Suppressor macrophage treated with lipopolysaccharide for 4 hours (primary cell): ENCODE data around the gene AFAP1.

Experiments used
- DNase-seq: peaks from one replicate; pipeline ENCODE4 v3.0.0-alpha.2; 2020

The AFAP1 gene

DNA sequence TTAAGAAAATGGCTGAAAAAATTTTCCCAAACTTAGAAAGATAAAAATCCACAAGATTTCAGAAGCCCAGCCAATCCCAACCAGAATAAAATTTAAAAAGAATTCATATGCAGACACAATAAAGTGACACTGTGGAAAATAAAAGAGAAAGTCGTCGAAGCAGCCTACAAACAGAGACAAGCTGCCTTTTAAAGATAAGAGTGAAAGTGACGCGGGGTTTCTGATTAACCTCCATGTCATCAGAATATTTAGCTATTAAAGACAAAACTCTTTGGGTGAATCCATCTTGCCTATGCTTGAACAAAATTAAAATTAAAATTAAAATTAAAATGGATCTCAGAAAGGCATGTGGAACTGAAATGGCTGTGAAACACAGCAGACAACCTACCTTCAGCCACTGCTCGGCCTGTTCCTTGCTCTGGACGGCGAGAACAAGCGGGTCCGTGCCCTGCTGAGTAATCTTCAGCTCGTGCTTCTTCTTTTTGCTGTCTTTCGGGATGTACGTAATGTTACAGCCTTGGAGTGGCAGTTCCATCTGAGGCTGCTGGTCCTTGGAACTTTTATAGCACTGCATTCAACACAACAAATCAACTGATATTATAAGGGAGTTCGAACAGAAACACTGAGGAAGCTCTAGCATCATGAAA lies 101.4 kb downstream of the AFAP1 start:
- no peak for DNase-seq

DNA sequence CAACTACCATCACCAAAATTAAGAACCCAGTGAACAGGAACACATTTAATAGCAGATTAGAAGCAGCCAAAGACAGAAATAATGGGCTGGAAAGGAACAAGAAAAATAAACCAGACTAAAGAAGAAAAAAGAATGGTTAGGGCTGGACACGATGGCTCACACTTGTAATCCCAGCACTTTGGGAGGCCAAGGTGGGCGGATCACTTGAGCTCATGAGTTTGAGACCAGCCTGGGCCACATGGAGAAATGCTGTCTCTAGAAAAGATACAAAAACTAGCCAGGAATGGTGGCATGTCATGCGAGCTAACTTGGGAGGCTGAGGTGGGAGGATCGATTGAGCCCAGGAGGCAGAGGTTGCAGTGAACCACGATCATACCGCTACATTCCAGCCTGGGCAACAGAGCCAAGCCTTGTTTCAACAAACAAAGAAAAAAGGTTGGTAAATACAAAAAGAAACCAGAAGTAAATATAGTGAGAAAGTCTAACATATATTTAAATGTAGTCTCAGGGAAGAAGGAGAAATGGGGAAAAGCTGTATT lies 102.0 kb downstream of the AFAP1 start:
- DNase-seq: no peak

DNA sequence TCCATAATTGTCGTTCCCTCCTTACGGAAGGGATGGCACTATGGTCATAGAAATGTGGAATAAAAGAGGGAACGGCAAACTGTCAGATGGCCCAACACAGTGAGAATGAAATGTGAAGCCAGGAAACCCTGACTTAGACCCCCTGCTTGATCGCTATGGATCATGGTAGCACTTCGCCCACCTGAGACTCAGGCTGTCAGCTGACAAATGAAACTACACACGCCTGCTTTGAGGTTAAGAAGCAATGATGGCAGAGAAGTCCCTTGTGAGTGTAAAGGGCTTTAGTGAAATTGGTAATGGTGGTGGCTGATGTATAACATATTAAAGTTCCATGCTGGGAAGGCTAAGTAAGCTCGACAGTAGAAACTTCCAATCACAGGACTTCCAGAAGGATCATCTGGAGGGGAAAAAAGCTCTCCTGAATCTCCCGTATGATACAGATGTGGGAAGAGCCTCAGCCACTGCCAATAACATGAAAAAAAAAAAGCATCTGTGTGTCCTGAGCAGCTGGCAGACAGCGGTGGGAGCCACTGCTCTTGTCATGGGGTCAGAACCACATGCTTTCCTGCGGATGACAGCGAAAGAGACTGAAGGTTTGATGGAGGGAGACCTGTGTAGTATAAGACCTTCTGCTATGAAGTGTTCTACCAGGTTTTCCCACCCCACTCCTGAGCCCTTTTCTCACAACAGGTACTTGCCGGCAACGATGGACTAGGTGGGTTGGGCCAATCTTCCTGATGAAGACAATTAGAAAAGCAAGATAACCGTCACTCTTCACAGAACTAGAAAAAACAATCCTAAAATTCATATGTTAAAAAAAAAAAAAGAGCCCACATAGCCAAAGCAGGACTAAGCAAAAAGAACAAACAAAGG lies 107.6 kb downstream of the AFAP1 start:
- no peak for DNase-seq

DNA sequence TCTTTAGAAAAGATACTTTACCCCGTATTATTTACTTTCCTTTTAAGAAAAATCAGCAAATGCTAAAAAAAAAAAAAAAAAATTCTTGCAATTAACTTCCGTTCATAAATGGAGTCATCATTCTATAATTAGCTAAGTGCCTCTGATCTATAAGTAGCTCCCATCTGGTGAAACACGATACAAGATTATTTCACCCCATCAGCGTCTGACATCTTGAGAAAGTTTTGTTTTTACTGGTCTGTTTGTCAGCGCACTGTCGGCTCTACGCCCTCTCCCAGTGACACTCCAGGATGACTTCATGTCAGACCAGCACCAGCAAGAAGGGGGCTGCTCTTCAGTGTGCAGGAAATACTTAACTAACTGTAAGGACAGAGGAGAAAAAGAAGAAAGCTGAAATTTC lies 108.3 kb downstream of the AFAP1 start:
- no peak for DNase-seq

DNA sequence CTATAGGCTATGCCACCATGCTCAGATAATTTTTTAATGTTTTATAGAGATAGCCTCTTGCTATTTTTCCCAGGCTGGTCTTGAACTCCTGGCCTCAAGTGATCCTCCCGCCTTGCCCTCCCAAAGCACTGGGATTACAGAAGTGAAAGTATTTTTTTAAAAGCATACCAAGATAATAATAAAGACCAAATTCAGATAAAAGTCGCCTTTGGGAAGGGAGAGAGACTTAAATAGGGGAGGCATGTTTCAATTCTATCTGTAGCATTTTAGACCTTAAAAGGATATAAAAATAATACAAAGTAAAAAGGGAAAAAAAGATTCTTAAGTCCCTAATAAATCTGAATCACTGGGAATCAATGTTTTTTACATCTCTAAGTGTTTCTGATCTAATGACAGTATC lies 108.9 kb downstream of the AFAP1 start:
- no peak for DNase-seq

DNA sequence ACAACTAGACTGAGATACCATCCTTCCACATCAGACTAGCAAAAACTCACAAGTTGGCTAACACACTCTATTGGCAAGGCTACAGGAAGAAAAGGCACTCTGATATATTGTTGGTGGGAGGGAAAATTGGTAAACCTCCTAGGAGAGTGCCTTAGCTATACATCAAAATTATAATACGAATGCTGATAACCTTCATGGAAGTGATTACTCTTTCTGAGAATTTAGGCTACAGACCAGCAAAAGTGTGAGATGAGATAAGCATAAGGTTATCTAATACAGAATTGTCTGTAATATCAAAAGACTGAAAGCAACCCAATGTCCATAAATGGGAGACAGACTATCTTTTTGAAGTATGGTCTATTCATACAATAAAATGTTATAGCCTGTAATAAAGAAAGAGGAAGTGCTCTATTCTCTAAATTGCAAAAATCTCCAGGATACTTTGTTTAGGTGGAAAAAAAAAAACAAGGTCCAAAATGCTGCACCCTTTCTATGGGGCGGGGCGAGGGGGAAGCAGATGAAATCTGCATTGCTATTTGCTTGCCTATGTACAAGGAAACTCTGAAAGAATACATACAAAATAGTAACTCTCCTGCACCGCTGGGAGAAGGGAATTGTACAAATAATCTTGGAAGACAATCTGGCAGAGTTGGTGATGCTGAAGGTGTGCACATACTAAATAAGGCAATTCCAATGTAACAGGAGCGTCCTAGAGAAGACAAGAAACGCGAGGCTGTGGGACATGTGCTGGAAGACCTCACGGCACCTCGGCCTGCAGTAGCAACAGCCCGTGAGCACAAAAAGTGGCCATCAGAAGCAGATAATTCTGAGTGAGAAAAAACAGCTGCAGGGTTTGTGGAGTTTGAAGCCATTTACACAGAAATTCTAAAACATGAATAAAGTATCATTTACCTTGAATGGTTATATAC lies 109.7 kb downstream of the AFAP1 start:
- DNase-seq: no peak

DNA sequence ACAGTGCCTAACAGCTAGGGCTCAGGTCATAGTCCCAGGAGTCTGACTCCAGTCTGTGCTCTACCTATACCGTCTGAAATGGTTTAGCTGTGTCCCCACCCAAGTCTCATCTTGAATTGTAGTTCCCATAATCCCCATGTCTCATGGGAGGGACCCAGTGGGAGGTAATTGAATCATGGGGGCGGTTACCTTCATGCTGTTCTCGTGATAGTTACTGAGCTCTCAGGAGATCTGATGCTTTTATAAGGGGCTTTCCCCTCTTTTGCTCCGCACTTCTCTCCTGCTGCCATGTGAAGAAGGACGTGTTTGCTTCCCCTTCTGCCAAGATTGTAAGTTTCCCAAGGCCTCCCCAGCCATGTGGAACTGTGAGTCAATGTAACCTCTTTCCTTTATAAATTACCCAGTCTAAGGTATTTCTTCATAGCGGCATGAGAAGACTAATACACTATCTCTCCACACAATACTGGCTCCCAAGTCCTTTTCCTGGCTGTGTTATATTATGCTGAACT lies 110.8 kb downstream of the AFAP1 start:
- DNase-seq: peak; percentile 10

DNA sequence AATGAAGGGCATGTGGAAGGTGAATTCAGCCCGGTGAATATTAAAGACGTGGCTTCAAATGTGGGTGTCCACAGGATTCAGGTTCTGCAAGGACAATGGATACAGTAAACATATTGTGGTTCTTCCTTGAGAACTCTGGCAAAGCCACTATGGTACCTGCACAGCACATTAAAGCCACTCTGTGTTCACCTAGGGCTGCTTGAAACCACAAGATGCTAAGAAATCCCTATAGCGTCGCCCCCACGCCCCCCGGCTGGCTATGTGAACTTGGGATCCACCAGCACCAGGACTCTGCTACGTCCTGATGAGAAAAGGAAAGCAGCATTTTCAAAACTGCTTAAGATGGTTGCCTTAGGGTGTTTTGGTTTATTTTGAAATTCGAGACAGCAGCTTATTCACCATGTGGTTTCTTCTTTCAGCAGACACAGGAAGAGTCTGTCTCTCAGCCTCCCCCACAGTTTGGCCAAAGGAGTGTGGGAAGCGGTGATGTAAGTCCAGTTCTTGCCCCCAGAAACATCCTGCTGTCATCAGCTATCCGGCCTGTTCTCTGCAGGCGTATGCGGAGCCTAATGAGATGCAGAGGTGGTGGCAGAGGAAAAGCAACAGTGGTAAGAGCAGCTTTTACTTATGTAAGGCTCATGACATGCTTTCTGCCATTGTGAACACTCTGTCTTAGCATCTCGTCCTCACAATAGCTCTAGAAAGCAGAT lies 111.5 kb downstream of the AFAP1 start:
- peak; percentile 81 for DNase-seq

DNA sequence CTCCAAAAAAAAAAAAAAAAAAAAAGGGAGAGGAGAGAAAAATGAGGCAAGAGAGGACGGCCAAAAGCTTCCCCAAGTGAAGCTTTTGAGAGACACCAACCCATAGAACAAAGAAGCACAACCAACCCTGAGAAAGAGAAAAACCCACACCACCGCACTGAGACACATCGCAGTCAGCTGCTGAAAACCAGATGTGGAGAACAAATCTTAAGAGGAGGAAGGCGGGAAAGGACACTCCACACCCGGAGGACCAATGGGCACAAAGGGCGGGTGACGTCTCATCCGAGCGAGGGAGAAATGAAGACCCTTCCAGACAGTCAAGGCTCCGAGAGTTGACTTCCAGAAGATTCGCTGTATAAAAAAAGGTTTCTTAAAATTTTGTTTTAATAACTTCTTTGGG lies 112.1 kb downstream of the AFAP1 start:
- no peak for DNase-seq

DNA sequence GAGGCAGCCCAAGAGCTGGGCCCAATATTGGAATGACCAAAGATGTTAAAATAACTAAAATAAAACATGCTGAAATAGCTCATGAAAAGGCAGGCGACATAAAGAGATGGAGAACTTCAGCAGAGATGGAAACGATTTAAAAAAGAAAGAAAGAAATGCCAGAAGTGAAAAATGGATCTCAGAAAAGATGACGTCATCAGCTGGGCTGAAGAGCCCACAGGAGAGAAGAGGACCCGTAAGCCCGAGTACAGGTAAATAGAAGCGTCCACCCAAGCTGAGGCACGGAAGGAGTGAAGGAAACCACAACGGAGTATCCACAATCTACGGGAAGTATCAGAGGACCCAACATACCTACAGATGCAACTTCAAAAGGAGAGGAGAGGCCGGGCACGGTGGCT lies 112.8 kb downstream of the AFAP1 start:
- no peak for DNase-seq

DNA sequence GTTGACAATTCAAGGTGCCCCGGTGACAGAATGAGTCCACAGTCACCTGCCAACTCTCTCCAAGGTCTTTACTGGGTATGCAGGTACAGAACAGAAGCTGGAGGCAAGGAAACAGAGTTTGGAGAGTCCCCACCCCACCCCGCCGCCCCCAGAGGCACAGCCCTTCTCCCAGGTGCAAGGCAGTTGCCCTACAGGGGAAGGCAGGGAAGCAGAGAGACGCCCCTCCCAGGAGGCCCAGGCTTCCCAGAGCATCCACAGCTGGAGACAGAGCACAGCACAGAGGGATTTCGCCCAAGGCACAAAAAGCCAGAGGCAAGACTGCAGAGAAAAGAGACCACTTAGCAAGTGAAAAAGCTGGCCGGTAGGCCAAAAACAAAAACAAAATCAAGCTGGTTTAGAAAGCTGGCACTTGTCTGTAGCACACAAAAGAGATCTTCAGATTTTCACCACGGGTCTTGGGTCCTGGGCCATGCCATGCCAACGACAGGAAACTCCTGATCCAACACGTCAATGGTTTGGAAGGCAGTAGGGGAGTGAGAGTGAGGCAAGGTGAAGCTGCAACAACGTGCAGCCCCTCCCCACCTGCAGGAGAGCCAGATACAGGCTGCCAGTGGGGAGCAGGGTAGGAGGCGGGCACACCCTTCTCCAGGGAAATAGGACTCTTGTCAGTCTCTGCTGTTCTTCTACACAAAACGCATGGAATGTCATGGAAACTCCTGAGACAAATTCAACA lies 113.3 kb downstream of the AFAP1 start:
- no peak for DNase-seq

DNA sequence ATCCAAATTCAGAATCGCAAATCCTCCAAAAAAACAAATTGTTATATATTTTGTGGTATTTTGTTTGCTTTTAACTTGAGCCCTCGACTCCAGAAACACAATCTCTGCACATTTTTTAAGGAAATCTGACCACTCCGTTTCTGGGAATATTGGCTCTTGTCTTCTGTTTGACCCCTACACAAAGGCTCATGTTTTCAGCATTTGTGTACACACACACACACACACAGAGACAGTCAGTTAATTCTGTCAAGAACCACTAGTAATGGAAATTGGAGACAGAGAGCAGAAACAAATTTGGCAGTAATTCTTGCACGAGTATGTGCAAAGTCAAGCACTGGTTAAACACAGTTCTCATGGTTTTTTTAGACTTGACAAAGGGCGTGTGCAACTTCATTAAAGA lies 115.4 kb downstream of the AFAP1 start:
- no peak for DNase-seq

DNA sequence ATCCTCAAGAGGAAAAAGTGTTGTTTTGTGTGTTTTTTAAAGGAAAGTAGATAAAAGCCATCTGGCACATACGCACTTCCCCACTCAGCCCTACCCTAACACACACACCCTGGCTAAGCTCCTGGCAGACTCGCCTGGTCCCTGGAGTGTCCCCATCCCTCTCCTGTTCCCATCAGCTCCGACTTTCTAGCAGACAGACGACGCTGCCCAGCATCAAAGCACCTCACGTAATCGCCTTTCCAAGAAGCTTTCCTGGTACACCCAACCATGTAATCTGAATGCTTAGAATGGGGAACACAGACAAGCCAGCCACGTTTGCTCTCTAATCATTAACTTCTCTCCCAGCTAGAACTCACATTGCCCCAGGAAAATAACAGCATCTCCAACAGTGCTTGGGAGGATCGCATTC lies 116.2 kb downstream of the AFAP1 start:
- DNase-seq: no peak

DNA sequence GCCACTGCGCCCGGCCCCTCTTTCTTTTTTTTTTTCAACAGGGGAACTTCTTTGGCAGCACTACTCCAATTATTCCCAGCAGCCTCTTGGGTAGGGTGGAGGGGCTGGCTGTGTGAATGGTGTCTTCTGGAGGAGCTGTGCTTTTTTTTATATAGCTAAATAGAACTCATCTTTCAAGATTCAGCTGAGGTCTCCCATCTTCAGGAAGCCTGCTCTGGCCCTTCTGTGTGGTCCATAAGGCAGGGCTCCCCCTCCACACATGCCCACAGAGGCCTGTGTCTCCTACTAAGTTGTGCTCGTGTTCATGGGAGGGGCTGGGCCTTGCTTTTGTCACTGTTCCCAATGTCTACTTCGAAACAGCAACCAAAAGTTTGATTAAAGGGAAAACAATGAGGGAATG lies 116.8 kb downstream of the AFAP1 start:
- no peak for DNase-seq

DNA sequence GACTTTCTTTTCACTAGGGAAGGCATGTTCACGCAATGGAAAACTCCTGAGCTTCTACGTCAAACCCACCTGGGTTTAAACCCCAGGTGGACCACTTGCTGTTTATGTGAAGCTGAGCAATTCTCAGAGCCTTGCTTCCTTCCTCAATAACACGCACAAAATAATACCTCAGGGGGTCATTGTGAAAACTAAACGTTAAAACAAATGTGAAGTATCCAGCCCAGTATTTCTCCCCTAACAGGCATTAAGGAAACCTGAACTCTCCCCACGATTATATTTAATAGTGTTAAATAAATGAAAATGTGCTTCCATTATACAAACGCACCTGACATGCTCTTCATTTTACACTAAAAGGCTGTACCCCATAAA lies 117.5 kb downstream of the AFAP1 start:
- DNase-seq: no peak

DNA sequence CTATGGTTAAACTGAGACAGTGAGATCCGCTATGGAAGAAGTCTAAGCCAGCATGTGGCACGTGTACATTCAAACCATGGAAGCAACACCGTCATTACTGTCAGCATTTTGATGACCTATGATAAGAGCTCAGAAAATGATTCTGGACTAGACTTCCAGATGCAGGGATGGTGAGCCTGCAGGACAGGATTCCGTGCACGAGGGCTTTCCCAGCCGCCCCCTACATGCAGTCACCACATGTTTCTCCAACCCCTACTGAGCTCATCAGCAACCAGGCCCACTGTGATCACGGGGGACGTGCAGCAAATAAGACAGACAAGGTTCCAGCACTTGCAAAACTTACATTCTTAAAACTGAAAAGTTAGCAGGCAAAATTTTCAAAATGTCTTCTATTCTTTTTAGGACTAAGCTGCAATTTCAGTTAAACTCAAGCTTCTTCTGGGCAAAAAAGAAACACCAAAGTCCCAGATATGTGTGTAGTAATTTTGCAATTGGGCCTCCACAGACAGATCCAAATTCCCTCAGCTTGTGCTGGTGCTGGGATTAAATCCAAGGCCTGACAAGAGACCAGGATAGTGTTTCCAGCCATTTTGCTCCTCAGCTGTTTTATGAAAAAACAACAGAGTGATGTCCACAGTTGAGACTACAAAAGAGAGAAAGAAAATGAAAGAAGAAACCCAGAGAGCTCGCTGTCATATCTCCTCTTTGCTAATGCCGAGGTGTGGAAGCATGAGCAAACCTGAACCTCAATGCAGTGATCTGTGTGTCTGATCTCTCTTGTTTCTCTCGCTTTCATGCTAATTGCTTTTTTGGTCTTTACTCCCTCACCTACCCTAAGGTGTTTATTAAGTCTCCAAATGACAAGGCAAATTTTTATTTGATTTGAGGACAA lies 118.2 kb downstream of the AFAP1 start:
- no peak for DNase-seq

DNA sequence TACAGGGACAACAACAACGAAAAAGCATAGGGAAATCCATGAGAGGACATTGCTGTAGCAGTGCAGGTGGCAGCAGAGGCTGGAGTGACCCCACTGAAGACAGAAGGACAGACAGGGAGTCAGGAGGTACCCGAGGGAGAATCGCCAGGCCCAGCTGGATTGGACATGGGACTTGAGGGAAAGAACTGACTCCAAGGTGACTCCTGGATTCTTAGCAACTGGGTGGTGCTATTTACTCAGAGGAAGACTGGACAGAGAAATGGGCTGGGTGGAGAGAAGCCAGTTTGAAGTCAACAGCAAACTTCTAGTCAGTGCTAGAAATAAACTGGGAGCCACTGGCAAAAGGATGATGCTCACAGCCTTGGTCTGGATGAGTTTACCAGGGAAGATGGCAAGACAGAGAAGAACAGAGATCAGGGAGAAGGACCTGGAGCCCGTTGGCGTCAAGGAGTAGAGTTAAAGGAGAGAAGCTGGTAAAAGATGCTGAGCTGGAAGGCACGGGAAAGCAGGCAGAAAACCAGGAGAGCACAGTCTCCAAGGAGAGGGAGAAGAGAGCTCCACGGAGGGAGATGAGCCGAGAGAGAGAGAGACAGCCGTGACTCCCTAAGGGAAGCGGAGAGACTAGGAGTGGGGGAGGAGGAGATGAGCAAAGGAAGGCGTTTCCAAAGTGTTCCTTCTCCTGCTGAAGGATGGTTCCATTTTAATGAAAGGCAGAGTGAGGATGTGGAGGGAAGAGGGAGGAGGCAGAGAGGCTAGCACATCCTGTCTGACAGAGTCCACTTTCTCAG lies 119.4 kb downstream of the AFAP1 start:
- no peak for DNase-seq

DNA sequence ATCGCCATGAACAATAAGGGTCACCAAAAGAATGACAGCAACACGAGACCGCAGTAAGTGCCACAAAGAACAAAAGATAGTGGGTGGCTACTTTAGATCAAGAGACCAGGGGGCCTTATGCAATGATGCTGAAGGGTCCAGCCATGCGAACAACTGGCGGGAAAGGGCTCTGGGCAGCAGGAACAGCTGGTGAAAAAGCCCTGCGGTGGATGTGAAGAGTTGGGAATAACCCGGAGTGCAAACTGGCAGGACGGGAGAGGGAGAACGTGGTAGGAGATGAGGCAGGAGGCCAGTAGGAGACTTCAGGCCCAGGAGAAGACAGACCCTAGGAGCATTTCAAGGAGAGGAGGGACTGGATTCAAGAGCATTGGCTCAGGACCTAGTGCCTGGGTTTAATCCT lies 120.2 kb downstream of the AFAP1 start:
- no peak for DNase-seq

DNA sequence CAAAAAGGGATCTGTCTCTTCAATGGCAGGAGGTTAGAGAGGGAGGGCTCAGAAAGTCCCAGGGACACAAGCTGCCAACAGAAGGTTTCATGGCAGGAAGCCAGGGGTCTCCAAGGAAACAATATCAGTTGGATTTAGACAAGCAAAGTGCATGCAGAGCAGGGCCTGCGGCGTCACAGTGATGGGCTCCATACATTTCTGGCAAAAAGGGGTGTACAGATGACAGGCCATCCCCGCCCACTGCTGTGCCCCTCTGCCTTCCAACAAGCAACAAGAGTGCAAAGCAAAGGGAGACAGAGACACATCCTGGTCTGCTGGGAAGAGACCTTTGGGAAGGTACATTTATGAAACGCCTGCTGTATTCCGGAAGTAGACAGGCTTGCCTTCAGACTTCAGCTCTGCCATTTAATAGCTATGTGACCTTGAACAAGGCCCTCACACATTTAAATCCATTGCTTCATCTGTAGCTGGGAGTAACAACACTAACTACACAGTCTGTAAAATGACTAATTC lies 121.2 kb downstream of the AFAP1 start:
- DNase-seq: no peak
